GM12878 (cell line): ENCODE results near the gene MAP1A.

Experiments used
- BACH1 ChIP-seq: fragments of 450-650 bp; IDR thresholded peaks from 2 replicates; pipeline ENCODE4 v1.6.1; 2017; ENCODE audit warnings: mild to moderate bottlenecking, borderline replicate concordance
- CTCF ChIP-seq, 3 experiments: IDR thresholded peaks in 2 of 3; conservative IDR thresholded peaks in 1 of 3; 2 replicates each; pipeline ENCODE4 v1.5.1; 2011; ENCODE audit warnings: low read depth in 3 of 3, low read length in 3 of 3, mild to moderate bottlenecking in 3 of 3, control low read depth in 2 of 3, moderate library complexity in 2 of 3, inconsistent platforms in 1 of 3, mixed read lengths in 1 of 3; ENCODE audit not compliant: control insufficient read depth in 2 of 3, insufficient read depth in 1 of 3; ENCODE audit errors: extremely low read depth in 1 of 3
- KLF5 ChIP-seq: fragments of 450-650 bp; IDR thresholded peaks from 2 replicates; pipeline ENCODE4 v1.6.1; 2014; ENCODE audit warnings: mild to moderate bottlenecking; ENCODE audit not compliant: partially characterized antibody
- NBN ChIP-seq: fragments of 450-650 bp; IDR thresholded peaks from 2 replicates; pipeline ENCODE4 v1.6.1; 2016
- SP1 ChIP-seq: IDR thresholded peaks from one replicate; pipeline ENCODE4 v1.6.1; 2011; ENCODE audit warnings: low read depth, low read length
- SRF ChIP-seq, 2 experiments: IDR thresholded peaks; 2 replicates each; pipeline ENCODE4 v1.6.1; 2011; ENCODE audit warnings: low read depth in 2 of 2, low read length in 2 of 2, mild to moderate bottlenecking in 1 of 2, moderate library complexity in 1 of 2

GRCh38 chr15:43508991-43509659 lies 8.3 kb upstream of the MAP1A start:
- TF ChIP-seq BACH1 = no peak
- no peak for TF ChIP-seq NBN
- TF ChIP-seq CTCF (IDR thresholded peaks at IDR 0.05 in 2 of 3, conservative IDR thresholded peaks at IDR 0.05 in 1 of 3; ENCODE audit: control insufficient read depth in 2 of 3, extremely low read depth in 1 of 3, insufficient read depth in 1 of 3, low read depth in 3 of 3, low read length in 3 of 3) = no peak
- TF ChIP-seq SRF (IDR thresholded peaks at IDR 0.05; ENCODE audit: low read depth in 2 of 2, low read length in 2 of 2) = no peak
- TF ChIP-seq SP1 = no peak
- no peak for TF ChIP-seq KLF5
